ENCODE results near the gene NPW. TPM values are rescaled to one million over a fixed set of nuclear protein-coding genes. Genes with fewer than 3 reads are reported as not detected.

The NPW gene
- total and polyA plus RNA-seq, 9 of the 15 experiments (the other 6 are each of a cell fraction or from before 2014, with no cell fraction given), result 0.14 to 4.0 (median 2.6) TPM; not detected in 4

DNA sequence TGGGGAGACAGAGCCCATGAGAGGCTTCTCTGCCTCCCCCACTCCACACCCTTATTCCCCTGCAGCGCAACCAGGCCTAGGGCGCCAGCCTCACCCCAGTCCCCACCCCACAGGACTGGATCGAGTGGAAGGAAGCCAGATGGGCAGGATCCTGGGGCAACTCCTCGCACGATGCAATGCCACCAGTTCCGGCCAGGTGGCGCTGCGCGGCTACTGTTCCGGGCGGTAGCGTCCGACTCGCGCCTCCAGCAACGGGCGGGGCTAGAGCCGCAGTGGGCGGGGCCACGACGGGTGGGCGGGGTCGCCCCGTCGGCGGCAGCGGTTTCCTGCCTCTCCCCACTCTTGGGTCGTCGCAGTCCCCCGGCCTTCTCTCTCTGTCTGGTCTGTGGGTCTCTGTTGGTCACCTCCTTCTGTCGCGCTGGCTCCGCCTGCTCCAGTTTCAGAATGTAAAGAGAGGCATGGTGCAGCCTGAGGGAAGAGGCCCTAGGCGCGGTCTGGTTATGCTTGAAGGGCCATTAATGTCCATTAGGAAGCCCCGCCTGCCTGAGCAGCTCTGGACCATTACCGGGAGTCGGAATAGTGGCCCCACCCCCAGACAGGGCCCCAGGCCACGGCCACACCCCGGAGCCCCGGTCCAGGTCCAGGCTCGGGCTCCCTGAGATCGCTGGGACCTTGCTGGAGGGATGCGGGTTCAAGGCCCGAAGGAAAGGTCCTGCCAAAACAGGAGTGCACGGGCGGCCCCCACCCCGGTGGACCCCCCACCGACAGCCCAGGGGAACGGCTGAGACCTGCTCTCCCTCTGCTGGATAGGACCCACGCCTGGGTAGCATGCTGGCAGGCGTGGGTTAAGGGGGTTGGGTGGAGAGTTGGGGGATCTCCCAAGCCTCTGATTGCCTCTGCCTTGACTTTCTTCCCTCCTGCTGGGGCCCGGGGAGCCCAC is 3.8 kb downstream of the NPW start (continued):
- no peak for TF ChIP-seq NR2C1 (IDR thresholded peaks at IDR 0.05)
- no peak for TF ChIP-seq NR2C1 (tag; IDR thresholded peaks at IDR 0.05)
- TF ChIP-seq SRF (CRISPR knock-in tag; IDR thresholded peaks at IDR 0.05), result peak in 1 of 2 experiments; percentile 65; a peak in 1 of 4 replicates
- TF ChIP-seq, protein P1, sequence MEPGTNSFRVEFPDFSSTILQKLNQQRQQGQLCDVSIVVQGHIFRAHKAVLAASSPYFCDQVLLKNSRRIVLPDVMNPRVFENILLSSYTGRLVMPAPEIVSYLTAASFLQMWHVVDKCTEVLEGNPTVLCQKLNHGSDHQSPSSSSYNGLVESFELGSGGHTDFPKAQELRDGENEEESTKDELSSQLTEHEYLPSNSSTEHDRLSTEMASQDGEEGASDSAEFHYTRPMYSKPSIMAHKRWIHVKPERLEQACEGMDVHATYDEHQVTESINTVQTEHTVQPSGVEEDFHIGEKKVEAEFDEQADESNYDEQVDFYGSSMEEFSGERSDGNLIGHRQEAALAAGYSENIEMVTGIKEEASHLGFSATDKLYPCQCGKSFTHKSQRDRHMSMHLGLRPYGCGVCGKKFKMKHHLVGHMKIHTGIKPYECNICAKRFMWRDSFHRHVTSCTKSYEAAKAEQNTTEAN (CRISPR knock-in tag; IDR thresholded peaks at IDR 0.05), result 0 out of 2 replicates have a peak, but pooled peaks have one; percentile 33
- peak; percentile 61; the same call in 1 of the 2 replicates for TF ChIP-seq PHF8 (IDR thresholded peaks at IDR 0.05; ENCODE audit: borderline replicate concordance, low read length)
- TF ChIP-seq, protein P2, sequence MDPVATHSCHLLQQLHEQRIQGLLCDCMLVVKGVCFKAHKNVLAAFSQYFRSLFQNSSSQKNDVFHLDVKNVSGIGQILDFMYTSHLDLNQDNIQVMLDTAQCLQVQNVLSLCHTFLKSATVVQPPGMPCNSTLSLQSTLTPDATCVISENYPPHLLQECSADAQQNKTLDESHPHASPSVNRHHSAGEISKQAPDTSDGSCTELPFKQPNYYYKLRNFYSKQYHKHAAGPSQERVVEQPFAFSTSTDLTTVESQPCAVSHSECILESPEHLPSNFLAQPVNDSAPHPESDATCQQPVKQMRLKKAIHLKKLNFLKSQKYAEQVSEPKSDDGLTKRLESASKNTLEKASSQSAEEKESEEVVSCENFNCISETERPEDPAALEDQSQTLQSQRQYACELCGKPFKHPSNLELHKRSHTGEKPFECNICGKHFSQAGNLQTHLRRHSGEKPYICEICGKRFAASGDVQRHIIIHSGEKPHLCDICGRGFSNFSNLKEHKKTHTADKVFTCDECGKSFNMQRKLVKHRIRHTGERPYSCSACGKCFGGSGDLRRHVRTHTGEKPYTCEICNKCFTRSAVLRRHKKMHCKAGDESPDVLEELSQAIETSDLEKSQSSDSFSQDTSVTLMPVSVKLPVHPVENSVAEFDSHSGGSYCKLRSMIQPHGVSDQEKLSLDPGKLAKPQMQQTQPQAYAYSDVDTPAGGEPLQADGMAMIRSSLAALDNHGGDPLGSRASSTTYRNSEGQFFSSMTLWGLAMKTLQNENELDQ (CRISPR knock-in tag; IDR thresholded peaks at IDR 0.05; ENCODE audit: borderline replicate concordance), result peak; percentile 60; the same call in 1 of the 2 replicates
- TF ChIP-seq, protein P3, sequence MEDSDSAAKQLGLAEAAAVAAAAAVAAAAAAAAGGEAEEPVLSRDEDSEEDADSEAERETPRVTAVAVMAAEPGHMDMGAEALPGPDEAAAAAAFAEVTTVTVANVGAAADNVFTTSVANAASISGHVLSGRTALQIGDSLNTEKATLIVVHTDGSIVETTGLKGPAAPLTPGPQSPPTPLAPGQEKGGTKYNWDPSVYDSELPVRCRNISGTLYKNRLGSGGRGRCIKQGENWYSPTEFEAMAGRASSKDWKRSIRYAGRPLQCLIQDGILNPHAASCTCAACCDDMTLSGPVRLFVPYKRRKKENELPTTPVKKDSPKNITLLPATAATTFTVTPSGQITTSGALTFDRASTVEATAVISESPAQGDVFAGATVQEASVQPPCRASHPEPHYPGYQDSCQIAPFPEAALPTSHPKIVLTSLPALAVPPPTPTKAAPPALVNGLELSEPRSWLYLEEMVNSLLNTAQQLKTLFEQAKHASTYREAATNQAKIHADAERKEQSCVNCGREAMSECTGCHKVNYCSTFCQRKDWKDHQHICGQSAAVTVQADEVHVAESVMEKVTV (CRISPR knock-in tag; IDR thresholded peaks at IDR 0.05), result peak; percentile 61; the same call in 1 of the 2 replicates
- TF ChIP-seq, protein P4, sequence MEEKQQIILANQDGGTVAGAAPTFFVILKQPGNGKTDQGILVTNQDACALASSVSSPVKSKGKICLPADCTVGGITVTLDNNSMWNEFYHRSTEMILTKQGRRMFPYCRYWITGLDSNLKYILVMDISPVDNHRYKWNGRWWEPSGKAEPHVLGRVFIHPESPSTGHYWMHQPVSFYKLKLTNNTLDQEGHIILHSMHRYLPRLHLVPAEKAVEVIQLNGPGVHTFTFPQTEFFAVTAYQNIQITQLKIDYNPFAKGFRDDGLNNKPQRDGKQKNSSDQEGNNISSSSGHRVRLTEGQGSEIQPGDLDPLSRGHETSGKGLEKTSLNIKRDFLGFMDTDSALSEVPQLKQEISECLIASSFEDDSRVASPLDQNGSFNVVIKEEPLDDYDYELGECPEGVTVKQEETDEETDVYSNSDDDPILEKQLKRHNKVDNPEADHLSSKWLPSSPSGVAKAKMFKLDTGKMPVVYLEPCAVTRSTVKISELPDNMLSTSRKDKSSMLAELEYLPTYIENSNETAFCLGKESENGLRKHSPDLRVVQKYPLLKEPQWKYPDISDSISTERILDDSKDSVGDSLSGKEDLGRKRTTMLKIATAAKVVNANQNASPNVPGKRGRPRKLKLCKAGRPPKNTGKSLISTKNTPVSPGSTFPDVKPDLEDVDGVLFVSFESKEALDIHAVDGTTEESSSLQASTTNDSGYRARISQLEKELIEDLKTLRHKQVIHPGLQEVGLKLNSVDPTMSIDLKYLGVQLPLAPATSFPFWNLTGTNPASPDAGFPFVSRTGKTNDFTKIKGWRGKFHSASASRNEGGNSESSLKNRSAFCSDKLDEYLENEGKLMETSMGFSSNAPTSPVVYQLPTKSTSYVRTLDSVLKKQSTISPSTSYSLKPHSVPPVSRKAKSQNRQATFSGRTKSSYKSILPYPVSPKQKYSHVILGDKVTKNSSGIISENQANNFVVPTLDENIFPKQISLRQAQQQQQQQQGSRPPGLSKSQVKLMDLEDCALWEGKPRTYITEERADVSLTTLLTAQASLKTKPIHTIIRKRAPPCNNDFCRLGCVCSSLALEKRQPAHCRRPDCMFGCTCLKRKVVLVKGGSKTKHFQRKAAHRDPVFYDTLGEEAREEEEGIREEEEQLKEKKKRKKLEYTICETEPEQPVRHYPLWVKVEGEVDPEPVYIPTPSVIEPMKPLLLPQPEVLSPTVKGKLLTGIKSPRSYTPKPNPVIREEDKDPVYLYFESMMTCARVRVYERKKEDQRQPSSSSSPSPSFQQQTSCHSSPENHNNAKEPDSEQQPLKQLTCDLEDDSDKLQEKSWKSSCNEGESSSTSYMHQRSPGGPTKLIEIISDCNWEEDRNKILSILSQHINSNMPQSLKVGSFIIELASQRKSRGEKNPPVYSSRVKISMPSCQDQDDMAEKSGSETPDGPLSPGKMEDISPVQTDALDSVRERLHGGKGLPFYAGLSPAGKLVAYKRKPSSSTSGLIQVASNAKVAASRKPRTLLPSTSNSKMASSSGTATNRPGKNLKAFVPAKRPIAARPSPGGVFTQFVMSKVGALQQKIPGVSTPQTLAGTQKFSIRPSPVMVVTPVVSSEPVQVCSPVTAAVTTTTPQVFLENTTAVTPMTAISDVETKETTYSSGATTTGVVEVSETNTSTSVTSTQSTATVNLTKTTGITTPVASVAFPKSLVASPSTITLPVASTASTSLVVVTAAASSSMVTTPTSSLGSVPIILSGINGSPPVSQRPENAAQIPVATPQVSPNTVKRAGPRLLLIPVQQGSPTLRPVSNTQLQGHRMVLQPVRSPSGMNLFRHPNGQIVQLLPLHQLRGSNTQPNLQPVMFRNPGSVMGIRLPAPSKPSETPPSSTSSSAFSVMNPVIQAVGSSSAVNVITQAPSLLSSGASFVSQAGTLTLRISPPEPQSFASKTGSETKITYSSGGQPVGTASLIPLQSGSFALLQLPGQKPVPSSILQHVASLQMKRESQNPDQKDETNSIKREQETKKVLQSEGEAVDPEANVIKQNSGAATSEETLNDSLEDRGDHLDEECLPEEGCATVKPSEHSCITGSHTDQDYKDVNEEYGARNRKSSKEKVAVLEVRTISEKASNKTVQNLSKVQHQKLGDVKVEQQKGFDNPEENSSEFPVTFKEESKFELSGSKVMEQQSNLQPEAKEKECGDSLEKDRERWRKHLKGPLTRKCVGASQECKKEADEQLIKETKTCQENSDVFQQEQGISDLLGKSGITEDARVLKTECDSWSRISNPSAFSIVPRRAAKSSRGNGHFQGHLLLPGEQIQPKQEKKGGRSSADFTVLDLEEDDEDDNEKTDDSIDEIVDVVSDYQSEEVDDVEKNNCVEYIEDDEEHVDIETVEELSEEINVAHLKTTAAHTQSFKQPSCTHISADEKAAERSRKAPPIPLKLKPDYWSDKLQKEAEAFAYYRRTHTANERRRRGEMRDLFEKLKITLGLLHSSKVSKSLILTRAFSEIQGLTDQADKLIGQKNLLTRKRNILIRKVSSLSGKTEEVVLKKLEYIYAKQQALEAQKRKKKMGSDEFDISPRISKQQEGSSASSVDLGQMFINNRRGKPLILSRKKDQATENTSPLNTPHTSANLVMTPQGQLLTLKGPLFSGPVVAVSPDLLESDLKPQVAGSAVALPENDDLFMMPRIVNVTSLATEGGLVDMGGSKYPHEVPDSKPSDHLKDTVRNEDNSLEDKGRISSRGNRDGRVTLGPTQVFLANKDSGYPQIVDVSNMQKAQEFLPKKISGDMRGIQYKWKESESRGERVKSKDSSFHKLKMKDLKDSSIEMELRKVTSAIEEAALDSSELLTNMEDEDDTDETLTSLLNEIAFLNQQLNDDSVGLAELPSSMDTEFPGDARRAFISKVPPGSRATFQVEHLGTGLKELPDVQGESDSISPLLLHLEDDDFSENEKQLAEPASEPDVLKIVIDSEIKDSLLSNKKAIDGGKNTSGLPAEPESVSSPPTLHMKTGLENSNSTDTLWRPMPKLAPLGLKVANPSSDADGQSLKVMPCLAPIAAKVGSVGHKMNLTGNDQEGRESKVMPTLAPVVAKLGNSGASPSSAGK (IDR thresholded peaks at IDR 0.05), result no peak

All from K562 (cell line).